ENCODE data around the gene RBM47.

RBM47 gene

DNA sequence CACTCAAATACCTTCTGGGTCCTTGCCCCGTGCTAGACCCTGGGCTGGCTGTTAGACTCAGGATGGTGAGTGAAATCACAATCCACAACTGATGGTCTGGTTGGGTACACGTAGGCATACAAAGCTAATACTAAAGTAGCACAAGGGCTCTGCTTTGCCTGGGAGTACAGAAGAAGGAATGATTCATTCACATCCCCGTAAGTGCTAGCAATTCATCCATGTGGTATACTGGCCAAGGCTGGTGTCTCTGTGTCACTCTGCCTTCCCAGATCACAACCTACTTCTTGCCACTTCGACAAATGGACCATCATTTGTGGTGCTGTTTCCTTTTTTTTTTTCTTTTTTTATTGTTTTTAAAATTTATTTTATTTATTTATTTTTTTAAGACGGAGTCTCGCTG, 19.7 kb upstream of the RBM47 start:
- Histone ChIP-seq H3K4me3 (replicated peaks; ENCODE audit: insufficient read depth, low read length) (no peak overlapping the region), H3K27ac (replicated peaks) (no peak overlapping the region), H3K27me3 (ENCODE audit: insufficient read depth, poor library complexity, severe bottlenecking) (no peaks in the 10 kb centered on the region)
- TF ChIP-seq, protein P1, sequence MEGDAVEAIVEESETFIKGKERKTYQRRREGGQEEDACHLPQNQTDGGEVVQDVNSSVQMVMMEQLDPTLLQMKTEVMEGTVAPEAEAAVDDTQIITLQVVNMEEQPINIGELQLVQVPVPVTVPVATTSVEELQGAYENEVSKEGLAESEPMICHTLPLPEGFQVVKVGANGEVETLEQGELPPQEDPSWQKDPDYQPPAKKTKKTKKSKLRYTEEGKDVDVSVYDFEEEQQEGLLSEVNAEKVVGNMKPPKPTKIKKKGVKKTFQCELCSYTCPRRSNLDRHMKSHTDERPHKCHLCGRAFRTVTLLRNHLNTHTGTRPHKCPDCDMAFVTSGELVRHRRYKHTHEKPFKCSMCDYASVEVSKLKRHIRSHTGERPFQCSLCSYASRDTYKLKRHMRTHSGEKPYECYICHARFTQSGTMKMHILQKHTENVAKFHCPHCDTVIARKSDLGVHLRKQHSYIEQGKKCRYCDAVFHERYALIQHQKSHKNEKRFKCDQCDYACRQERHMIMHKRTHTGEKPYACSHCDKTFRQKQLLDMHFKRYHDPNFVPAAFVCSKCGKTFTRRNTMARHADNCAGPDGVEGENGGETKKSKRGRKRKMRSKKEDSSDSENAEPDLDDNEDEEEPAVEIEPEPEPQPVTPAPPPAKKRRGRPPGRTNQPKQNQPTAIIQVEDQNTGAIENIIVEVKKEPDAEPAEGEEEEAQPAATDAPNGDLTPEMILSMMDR (IDR thresholded peaks at IDR 0.05; ENCODE audit: insufficient read depth, low read length) = no peak
- TF ChIP-seq POLR2AphosphoS5 (IDR thresholded peaks at IDR 0.05; ENCODE audit: low read depth) (no peak), SPI1 (IDR thresholded peaks at IDR 0.05; ENCODE audit: borderline replicate concordance, low read depth) (no peak), GABPA (IDR thresholded peaks at IDR 0.05; ENCODE audit: low read depth) (no peak)
- TF ChIP-seq, protein P2, sequence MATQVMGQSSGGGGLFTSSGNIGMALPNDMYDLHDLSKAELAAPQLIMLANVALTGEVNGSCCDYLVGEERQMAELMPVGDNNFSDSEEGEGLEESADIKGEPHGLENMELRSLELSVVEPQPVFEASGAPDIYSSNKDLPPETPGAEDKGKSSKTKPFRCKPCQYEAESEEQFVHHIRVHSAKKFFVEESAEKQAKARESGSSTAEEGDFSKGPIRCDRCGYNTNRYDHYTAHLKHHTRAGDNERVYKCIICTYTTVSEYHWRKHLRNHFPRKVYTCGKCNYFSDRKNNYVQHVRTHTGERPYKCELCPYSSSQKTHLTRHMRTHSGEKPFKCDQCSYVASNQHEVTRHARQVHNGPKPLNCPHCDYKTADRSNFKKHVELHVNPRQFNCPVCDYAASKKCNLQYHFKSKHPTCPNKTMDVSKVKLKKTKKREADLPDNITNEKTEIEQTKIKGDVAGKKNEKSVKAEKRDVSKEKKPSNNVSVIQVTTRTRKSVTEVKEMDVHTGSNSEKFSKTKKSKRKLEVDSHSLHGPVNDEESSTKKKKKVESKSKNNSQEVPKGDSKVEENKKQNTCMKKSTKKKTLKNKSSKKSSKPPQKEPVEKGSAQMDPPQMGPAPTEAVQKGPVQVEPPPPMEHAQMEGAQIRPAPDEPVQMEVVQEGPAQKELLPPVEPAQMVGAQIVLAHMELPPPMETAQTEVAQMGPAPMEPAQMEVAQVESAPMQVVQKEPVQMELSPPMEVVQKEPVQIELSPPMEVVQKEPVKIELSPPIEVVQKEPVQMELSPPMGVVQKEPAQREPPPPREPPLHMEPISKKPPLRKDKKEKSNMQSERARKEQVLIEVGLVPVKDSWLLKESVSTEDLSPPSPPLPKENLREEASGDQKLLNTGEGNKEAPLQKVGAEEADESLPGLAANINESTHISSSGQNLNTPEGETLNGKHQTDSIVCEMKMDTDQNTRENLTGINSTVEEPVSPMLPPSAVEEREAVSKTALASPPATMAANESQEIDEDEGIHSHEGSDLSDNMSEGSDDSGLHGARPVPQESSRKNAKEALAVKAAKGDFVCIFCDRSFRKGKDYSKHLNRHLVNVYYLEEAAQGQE (IDR thresholded peaks at IDR 0.05; ENCODE audit: insufficient replicate concordance, low read depth) = no peak
- DNase-seq (ENCODE audit: low read depth in 1 of 2, low spot score in 1 of 2) = no peak

DNA sequence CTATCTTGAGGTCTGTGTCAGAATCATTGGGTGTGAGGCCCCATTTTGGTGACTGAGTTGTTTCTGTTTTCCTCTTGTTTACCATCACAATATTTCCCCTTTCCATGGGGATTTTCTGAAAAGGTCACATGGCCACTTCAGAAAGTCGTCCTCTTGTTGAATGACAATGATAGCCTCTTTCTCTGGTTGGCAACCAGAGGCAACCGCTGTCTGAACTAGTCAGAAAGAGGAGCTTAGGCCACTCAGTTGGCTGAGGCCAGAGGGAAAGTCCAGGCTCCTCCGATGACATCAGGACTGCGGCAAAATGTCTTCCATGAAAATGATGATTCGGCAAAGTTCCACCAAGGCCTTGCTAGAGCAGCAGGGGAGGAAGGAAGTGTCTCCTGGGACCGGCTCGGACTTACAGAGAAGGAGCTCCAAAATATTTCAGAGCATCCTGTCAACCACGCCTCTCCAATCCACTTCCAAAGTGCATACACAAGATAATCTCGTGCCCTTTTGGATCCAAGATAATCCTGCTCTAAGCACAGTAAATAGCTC, 19.1 kb upstream of the RBM47 start:
- TF ChIP-seq POLR2AphosphoS5 (IDR thresholded peaks at IDR 0.05; ENCODE audit: low read depth) (no peak), GABPA (IDR thresholded peaks at IDR 0.05; ENCODE audit: low read depth) (no peak), SPI1 (IDR thresholded peaks at IDR 0.05; ENCODE audit: borderline replicate concordance, low read depth) (no peak)
- TF ChIP-seq, protein P1 (IDR thresholded peaks at IDR 0.05; ENCODE audit: insufficient read depth, low read length) = no peak
- TF ChIP-seq, protein P2 (IDR thresholded peaks at IDR 0.05; ENCODE audit: insufficient replicate concordance, low read depth) = no peak
- H3K27me3 ChIP-seq (ENCODE audit: insufficient read depth, poor library complexity, severe bottlenecking) = no peaks in the 10 kb centered on the region
- DNase-seq (ENCODE audit: low read depth in 1 of 2, low spot score in 1 of 2) = no peak
- H3K27ac ChIP-seq (replicated peaks) = no peak overlapping the region
- no peak overlapping the region for H3K4me3 ChIP-seq (replicated peaks; ENCODE audit: insufficient read depth, low read length)

DNA sequence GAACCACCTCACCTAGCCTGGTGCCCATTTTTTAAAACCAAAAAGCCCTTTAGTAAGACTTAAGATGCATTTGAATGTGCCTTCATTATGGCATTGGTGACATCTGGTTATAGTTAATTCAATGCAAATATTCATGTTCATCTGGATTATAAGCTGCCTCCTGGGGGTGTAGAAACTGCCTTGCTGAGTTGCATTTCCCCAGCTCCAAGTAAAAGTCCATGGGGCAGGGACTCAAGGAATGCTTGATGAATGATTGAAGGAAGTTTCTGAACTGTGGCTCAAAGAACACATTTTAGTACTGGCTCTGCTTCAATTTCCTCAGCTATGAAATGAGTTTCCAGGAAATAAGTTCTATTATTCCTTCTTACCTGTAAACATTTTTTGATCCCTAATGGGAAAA, 18.5 kb upstream of the RBM47 start:
- Histone ChIP-seq H3K27ac (replicated peaks) (no peak overlapping the region), H3K4me3 (replicated peaks; ENCODE audit: insufficient read depth, low read length) (no peak overlapping the region), H3K27me3 (ENCODE audit: insufficient read depth, poor library complexity, severe bottlenecking) (no peaks in the 10 kb centered on the region)
- DNase-seq (ENCODE audit: low read depth in 1 of 2, low spot score in 1 of 2) = no peak
- TF ChIP-seq POLR2AphosphoS5 (IDR thresholded peaks at IDR 0.05; ENCODE audit: low read depth) (no peak), GABPA (IDR thresholded peaks at IDR 0.05; ENCODE audit: low read depth) (no peak), SPI1 (IDR thresholded peaks at IDR 0.05; ENCODE audit: borderline replicate concordance, low read depth) (no peak)
- TF ChIP-seq, protein P2 (IDR thresholded peaks at IDR 0.05; ENCODE audit: insufficient replicate concordance, low read depth) = no peak
- TF ChIP-seq, protein P1 (IDR thresholded peaks at IDR 0.05; ENCODE audit: insufficient read depth, low read length) = no peak
